HPDE6-E6E7 (cell line): ENCODE data around the gene SLC5A4.
"Not testable (repeated sequence)": the region's sequence is repeated elsewhere in the genome, so short reads cannot be mapped to it uniquely, and the experiment has no call there.

Experiments used
- DNase-seq: peaks from one replicate; pipeline ENCODE4 v3.0.0; 2011; ENCODE audit warnings: missing footprints; ENCODE audit errors: extremely low spot score

The SLC5A4 gene

DNA sequence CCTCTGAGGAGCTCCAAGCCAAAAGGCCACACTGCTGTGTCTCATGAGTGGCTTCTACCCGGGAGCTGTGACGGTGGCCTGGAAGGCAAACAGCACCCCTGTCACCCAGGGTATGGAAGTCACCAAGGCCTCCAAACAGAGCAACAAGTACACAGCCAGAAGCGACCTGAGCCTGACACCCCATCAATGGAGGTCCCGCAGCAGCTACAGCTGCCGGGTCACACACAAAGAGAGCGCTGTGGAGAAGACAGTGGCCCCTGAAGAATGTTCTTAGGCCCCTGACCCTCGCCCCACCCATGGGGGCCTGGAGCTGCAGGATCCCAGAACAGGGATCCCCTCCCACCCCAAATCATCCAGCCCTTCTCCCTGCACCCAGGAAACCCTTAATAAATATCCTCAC lies 55.2 kb downstream of the SLC5A4 start:
- no peak for DNase-seq

DNA sequence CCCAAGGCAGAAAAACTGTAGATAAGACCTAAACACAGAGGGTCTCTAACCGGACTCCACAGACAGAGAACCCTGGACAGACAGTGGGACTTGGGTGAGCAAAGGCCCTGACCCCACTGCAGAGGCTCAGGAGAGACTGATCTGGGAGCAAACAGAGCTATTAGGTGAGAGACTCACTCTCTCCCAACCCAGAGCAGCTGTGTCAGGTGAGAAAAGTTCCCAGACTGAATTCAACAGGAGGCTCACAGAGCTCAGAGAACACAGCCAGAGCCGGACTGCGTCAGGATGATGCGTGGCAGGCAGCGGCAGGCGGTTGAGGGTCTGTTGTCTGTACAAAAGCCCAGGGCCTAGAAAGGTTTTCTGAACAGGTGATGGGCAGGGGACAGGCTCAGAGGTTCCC lies 55.8 kb downstream of the SLC5A4 start:
- DNase-seq: no peak

DNA sequence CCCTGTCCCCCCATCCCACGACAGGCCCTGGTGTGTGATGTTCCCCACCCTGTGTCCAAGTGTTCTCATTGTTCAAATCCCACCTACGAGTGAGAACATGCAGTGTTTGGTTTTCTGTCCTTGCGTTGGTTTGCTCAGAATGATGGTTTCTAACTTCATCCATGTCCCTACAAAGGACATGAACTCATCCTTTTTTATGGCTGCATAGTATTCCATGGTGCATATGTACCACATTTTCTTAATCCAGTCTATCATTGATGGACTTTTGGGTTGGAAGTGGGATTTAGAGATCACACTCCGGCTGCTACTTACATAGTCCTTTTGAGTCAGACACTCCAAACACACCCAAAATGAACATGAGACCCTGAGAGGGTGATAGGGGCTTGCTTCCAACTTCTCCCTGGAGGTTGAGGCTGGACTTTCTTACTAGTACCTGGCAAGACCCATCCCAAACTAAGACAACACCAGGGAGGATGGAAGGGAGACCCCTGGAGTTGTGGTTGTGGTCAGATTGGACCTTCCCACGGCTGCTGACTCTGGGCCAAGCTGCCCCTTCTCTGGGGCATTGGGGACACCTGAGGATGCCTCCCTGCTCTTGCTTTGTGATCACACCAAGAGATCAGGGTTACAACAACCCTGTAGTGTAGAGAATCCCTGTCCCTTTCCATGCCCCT lies 57.5 kb downstream of the SLC5A4 start:
- DNase-seq: not testable (repeated sequence)

DNA sequence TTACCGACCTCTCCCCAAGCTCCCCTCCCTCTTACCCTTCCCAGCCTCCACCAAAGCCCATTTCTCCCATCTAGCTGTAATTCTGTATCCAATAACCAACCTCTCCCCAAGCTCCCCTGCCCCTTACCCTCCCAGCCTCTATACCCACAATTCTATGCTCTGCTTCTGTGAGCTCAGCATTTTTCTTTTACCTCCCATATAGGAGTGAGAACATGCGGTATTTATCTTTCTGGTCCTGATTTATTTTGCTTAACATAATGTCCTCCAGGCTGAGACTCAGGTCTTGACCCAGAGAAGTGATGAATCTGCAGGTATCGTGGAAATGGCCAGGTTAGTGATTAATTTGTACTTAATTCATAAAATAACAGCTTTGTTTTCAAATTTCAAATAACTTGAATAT lies 59.2 kb downstream of the SLC5A4 start:
- DNase-seq: not testable (repeated sequence)

DNA sequence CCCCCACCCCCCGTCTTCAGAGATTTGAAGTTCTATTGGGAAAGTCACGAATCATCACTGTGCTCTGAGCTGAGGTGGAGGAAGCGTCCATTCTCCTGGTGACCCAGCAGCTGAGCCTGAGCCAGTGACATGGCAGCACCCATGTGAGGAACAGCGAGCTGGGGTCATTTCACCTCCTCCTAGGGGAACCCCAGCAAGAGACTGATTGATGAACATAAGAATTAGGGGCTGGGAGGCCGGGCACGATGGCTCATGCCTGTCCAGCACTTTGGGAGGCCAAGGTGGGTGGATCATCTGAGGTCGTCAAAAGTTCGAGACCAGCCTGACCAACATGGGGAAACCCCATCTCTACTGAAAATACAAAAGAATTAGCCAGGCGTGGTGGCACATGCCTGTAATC lies 61.8 kb downstream of the SLC5A4 start:
- DNase-seq: not testable (repeated sequence)

DNA sequence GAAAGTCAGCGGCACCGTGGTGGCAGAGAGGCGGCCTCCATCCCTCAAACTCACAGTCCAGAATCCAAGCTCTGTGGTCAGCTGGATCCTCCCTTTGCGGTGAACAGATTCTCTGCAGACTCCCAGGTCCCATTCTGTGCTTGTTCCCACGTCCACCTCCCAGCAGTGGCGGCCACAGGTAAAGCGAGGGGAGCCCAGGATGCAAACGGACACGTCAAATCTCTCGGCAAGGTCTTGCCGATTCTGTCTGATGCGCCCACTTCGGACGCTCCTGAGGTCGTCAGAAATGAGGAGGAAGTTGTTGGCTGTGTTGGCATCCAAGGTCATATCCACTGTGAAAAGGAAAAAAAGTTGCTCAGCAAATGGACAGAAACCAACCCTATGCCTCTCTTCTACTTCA lies 64.1 kb downstream of the SLC5A4 start:
- DNase-seq: not testable (repeated sequence)

DNA sequence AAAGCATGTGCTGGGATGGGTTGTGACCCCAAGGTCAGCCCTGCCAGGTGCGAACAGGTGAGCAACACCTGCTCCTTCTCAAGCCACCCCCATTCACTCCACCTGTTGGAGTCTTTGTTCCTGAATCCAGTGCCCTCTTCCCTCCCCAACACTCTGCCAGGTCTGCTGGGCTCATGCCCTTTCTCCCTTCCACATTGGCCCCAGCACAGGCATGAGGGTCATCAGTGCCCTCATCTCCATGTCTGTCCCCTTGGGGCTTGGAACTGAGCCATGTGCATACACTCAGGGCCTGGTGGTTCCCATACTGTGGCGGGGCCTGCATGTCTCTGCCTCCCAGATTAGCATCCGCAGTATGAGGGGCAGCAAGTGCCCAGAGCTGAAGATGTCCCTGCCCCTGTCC lies 69.3 kb downstream of the SLC5A4 start:
- no peak for DNase-seq

DNA sequence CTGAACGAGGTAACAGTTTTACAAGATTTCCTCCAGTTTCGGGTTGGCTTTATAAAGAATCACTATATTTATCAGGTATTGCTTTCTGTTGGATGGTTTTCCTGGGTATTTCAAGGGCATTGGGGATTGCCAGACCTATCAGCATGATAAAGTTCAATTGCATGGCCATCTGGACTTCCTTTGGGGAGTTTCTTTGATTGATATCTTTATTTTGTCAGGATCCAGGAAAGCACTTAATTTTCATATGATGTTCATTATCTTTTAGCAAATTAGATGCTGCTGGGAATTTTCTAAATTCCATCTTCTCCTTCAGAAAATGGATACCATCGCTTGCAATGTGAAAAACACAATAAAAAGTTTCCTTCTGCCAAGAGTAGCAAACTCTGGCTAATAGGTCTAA lies 71.5 kb downstream of the SLC5A4 start:
- no peak for DNase-seq

DNA sequence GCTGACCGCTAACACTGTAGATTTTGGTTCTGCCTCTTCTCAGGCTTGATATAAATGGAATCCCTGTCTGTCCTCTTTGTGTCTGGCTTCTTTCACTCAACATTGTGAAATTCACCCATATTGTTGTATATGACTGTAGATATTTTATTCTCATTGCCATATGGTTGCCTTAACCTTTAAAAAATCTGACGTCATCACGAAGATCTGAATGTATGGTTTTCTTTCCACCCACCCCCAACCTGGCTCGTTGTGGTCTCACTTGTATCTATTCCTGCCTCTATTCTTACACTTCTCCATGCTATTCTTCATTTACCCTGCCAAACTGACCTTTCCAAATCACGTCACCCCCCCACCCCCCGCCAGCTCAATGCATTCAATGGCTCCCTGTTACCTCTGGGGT lies 74.1 kb downstream of the SLC5A4 start:
- DNase-seq: no peak

DNA sequence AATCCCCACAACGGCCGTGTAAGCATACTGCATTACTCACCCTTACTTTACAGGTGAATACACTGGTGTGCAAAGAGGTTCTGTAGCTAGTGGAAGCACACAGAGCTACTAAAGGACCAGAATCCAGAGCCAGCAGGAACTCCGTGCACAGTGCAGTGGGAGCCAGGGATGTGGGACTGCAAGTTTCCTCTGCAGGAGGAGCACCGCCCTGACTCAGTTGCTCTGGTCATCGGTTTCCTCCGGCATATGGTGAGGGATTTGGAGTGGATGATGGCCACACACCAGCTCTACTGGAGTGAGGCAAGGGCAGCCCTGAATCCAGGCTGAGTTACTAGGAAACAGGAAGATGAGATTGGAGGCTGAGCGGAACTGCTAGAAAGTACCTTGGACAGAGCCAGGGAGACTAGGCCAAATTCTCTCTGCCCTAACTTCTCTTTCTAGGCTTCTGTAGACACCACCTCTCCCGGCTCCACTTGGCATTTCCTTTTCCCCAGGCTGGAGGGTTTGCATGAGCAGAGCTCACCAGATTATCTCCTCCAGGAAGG lies 77.9 kb downstream of the SLC5A4 start:
- no peak for DNase-seq

DNA sequence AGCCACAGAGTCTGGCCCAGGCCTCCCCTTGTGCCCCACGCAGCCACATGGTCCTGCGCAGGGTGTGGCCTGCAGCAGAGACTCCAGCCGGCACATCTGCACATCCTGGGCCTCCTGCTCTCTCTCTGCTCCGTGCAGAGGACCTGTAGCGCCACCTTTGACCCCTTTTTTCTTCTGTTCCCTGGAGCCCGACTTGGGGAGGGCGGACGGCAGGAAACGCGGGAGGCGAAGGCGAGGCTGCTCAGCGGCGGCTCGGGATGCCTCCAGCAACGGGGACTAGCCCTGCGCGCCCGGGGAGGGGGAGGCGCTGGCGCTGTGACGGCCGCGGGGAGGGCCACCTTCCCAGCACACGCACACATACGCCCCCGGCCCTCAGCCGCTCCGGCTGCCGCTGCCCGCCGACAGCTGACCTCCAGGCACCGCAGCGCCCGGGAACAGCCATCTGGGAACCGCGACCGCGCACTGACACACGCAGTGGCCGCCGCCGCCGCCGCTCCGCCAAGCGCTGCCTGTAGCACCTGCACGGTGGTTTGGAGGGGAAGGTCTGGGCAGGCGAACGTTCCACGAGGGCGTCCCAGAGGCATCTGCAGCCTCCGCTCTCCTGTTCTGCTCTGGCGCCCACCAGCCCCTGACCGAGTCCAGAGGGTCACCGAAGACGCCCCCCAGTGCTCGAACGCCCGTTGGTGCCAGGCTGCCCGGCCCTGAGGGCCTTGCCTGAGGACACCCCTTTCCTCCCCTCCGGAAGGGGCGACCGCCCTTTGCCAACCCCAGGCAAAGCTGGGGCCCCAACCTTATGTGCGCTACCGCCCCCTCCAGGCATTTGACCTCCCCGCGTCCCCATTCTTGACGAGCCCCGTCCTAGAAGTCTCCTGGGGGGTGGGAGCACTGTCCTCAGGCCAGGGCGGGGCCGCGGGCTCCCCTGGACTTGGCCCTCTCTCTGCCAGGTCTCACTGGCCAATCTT lies 79.2 kb downstream of the SLC5A4 start:
- DNase-seq: no peak

DNA sequence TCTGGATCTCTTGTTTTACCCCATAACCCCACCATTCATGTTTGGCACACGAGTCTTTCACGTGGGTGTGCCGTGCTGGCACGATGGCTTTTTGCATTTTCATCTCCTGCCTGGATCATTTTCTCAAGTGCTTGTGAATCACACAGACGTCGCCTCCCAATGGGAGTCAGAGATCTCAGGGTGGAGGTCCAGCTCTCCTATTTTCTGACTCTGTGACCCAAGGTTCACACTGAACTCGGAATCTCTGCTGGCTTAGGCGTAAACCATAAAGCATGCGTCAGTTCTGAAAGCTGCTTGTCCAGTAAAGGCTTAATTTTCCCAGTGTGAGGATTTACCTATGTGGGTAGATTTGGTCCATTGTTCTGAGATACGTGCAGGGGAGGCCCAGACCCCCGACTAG lies 80.0 kb downstream of the SLC5A4 start:
- no peak for DNase-seq
